SKM-1 (cell line): ENCODE data around the gene B4GALT1.
A peak's percentile ranks its signal among the peaks of the same experiment; 100 is the strongest.
"Not testable (repeated sequence)": the region's sequence is repeated elsewhere in the genome, so short reads cannot be mapped to it uniquely, and the experiment has no call there.

Experiments
- DNase-seq: peaks from one replicate; lab custom pipeline; 2025; ENCODE audit not compliant: unreplicated experiment; lab: John Stamatoyannopoulos, UW

Gene B4GALT1

GRCh38 chr9:33162721-33163311 is 4.3 kb downstream of the B4GALT1 start:
- DNase-seq, result no peak

- no peak for DNase-seq
Observed at GRCh38 chr9:33161589-33162132, 5.5 kb downstream of the B4GALT1 start.

- DNase-seq, result no peak
Observed at GRCh38 chr9:33161011-33161588, 6.0 kb downstream of the B4GALT1 start.

- DNase-seq, result not testable (repeated sequence)
Observed at GRCh38 chr9:33160446-33160845, 6.7 kb downstream of the B4GALT1 start.

- peak; percentile 62 for DNase-seq
Observed at GRCh38 chr9:33159777-33160127, 7.4 kb downstream of the B4GALT1 start.

GRCh38 chr9:33158843-33159776 is 8.0 kb downstream of the B4GALT1 start:
- DNase-seq, result peak; percentile 55

- no peak for DNase-seq
Observed at GRCh38 chr9:33157960-33158842, 8.9 kb downstream of the B4GALT1 start.

- DNase-seq, result peak; percentile 23
Observed at GRCh38 chr9:33155393-33155792, 11.7 kb downstream of the B4GALT1 start.

- DNase-seq, result no peak
Observed at GRCh38 chr9:33154371-33154770, 12.8 kb downstream of the B4GALT1 start.

GRCh38 chr9:33153666-33154065 is 13.5 kb downstream of the B4GALT1 start:
- no peak for DNase-seq

GRCh38 chr9:33153001-33153400 is 14.1 kb downstream of the B4GALT1 start:
- no peak for DNase-seq

GRCh38 chr9:33151601-33152000 is 15.5 kb downstream of the B4GALT1 start:
- DNase-seq, result no peak

GRCh38 chr9:33151007-33151557 is 16.1 kb downstream of the B4GALT1 start:
- no peak for DNase-seq

GRCh38 chr9:33148367-33149014 is 18.6 kb downstream of the B4GALT1 start:
- DNase-seq, result no peak

GRCh38 chr9:33147416-33148169 is 19.5 kb downstream of the B4GALT1 start:
- DNase-seq, result no peak

- DNase-seq, result no peak
Observed at GRCh38 chr9:33146298-33146697, 20.8 kb downstream of the B4GALT1 start.

GRCh38 chr9:33144551-33144950 is 22.6 kb downstream of the B4GALT1 start:
- no peak for DNase-seq

- DNase-seq, result peak; percentile 50
Observed at GRCh38 chr9:33143241-33143661, 23.9 kb downstream of the B4GALT1 start.

- no peak for DNase-seq
Observed at GRCh38 chr9:33142535-33142934, 24.6 kb downstream of the B4GALT1 start.
